Liver (tissue), 3 donors: ENCODE results near the gene C10orf105.

Experiments used
- GABPA ChIP-seq, 2 donors: IDR thresholded peaks in 1 of 2; conservative IDR thresholded peaks in 1 of 2; 2 replicates each; pipeline ENCODE4 v1.6.1; 2016; ENCODE audit warnings: antibody characterized with exemption in 2 of 2, mild to moderate bottlenecking in 1 of 2, moderate library complexity in 1 of 2
- TF ChIP-seq, protein P1 (sequence below): fragments of 150-350 bp; IDR thresholded peaks from 2 replicates; pipeline ENCODE4 v1.5.1; 2017; ENCODE audit warnings: improper control_type of control experiment, low read depth, low read length; ENCODE audit not compliant: missing input control
- TF ChIP-seq, protein P2 (sequence below): IDR thresholded peaks from 2 replicates; pipeline ENCODE4 v1.6.1; 2016; ENCODE audit warnings: antibody characterized with exemption
- donor health status: healthy.
- donor health status: healthy.

DNA sequence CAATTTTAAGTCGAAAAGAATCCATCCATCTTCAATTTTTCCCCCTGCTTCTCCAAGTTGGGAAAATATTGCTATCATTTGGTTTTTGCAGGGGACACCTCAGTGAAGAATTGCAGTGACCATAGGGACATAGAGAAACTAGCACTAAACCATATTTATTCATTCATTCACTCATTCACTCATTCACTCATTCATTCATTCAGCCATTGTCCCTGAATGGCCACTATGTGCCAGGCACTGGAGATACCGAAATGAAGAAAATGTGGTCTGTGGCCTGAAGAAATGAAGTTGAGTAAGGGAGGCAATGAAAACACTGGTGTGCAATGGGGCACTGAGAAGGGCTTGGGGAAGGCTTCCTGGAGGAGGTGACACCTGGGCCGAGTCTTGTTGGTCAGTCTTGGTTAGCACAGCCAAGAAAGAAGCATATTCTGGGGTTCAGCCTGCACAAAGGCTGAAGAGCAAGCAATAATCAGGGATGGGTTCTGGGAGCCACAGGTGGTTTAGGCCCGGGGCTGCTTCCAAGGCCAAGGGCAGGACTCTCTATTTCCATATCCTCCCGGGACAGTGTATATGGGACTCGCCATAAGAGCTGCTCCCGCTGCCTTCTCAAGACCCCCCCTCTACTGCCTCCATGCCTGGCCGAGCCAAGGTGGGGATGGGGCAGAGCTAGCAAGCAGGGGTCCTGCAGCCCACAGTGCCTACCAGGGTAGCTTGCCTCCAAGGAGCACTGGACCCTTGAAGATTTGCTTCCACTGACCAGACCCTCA, 25.5 kb upstream of the C10orf105 start:
- TF ChIP-seq, protein P1, sequence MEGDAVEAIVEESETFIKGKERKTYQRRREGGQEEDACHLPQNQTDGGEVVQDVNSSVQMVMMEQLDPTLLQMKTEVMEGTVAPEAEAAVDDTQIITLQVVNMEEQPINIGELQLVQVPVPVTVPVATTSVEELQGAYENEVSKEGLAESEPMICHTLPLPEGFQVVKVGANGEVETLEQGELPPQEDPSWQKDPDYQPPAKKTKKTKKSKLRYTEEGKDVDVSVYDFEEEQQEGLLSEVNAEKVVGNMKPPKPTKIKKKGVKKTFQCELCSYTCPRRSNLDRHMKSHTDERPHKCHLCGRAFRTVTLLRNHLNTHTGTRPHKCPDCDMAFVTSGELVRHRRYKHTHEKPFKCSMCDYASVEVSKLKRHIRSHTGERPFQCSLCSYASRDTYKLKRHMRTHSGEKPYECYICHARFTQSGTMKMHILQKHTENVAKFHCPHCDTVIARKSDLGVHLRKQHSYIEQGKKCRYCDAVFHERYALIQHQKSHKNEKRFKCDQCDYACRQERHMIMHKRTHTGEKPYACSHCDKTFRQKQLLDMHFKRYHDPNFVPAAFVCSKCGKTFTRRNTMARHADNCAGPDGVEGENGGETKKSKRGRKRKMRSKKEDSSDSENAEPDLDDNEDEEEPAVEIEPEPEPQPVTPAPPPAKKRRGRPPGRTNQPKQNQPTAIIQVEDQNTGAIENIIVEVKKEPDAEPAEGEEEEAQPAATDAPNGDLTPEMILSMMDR = no peak
- TF ChIP-seq, protein P2, sequence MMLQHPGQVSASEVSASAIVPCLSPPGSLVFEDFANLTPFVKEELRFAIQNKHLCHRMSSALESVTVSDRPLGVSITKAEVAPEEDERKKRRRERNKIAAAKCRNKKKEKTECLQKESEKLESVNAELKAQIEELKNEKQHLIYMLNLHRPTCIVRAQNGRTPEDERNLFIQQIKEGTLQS = no peak
- no peak for TF ChIP-seq GABPA (IDR thresholded peaks at IDR 0.05 in 1 of 2, conservative IDR thresholded peaks at IDR 0.05 in 1 of 2)
